HEK293 (cell line): ENCODE data around the gene SLC16A5.

Experiments used
- CTCF ChIP-seq: fragments of 450-650 bp; formaldehyde crosslinking; IDR thresholded peaks from 2 replicates; pipeline ENCODE4 v1.5.1; 2016; ENCODE audit warnings: missing biosample characterization, missing genetic modification characterization
- HOXA7 ChIP-seq: sonication (generic); formaldehyde crosslinking; IDR thresholded peaks from 2 replicates; pipeline ENCODE4 v1.8.1; 2022; ENCODE audit warnings: missing genetic modification reagents, borderline replicate concordance
- ZFP3 ChIP-seq: fragments of 450-650 bp; formaldehyde crosslinking; IDR thresholded peaks from 2 replicates; pipeline ENCODE4 v1.5.1; 2016; ENCODE audit warnings: low read depth, missing biosample characterization, missing genetic modification characterization
- ZNF274 ChIP-seq, 2 experiments: fragments of 200-500 bp in 1 of 2; fragments of 450-650 bp in 1 of 2; sonication (Bioruptor generic) in 1 of 2; formaldehyde crosslinking in 1 of 2; IDR thresholded peaks; 2 replicates each; pipeline versions ENCODE4 v1.5.1 to v1.6.1; 2014 to 2016; ENCODE audit warnings: borderline replicate concordance in 1 of 2, inconsistent platforms in 1 of 2, low read length in 1 of 2, missing biosample characterization in 1 of 2, missing genetic modification characterization in 1 of 2
- ZNF324 ChIP-seq: fragments of 450-650 bp; formaldehyde crosslinking; IDR thresholded peaks from 2 replicates; pipeline ENCODE4 v1.5.1; 2016; ENCODE audit warnings: missing biosample characterization, missing genetic modification characterization
- ZNF521 ChIP-seq: fragments of 450-650 bp; formaldehyde crosslinking; IDR thresholded peaks from 2 replicates; pipeline ENCODE4 v1.5.1; 2017; ENCODE audit warnings: missing biosample characterization, mild to moderate bottlenecking, missing genetic modification characterization
- ZNF571 ChIP-seq: fragments of 450-650 bp; formaldehyde crosslinking; IDR thresholded peaks from 2 replicates; pipeline ENCODE4 v1.5.0; 2017; ENCODE audit warnings: missing biosample characterization, missing genetic modification characterization
- ZNF623 ChIP-seq: fragments of 450-650 bp; formaldehyde crosslinking; IDR thresholded peaks from 2 replicates; pipeline ENCODE4 v1.5.1; 2016; ENCODE audit warnings: missing biosample characterization, missing genetic modification characterization
- ZNF629 ChIP-seq: fragments of 450-650 bp; formaldehyde crosslinking; IDR thresholded peaks from 2 replicates; pipeline ENCODE4 v1.5.1; 2017; ENCODE audit warnings: missing biosample characterization, missing genetic modification characterization
- ZNF664 ChIP-seq: fragments of 450-650 bp; formaldehyde crosslinking; IDR thresholded peaks from 2 replicates; pipeline ENCODE4 v1.5.1; 2016; ENCODE audit warnings: missing biosample characterization, missing genetic modification characterization
- TF ChIP-seq, protein P1 (sequence below): fragments of 450-650 bp; formaldehyde crosslinking; IDR thresholded peaks from 2 replicates; pipeline ENCODE4 v1.5.1; 2017; ENCODE audit warnings: missing biosample characterization, missing genetic modification characterization

DNA sequence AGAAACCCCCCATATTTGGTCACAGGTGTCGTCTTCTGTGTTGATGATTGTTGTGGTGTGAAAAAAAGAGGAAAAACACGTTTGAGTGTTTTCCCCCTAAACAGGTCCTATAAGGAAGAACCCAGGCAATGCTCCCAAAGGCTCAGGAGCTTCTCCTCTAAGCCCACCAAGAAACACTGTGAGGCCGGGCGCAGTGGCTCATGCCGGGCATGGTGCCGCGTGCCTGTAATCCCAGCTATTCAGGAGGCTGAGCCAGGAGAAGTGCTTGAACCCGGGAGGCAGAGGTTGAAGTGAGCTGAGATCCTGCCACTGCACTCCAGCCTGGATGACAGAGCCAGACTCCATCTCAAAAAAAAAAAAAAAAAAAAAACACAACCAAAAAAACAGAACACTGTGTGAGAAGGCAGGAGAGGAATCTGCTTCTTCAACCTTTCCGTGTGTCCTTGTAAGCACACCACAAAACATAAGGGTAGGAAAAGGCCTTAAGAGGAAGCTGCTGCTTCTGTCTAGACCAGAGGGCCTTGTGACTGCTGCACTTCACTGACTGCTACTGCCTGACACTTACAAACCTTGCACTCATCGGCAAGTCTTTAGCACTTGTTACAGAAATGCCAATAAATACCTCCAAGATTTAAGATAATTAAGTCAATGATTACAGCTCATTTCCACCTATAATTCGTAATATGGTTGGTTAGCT is 57.2 kb downstream of the SLC16A5 start:
- TF ChIP-seq ZNF629 (tag by site-specific recombination) (no peak), ZNF664 (tag by site-specific recombination) (no peak), CTCF (tag by site-specific recombination) (no peak), ZNF623 (tag by site-specific recombination) (no peak), ZFP3 (tag by site-specific recombination) (no peak), ZNF571 (tag by site-specific recombination) (no peak), ZNF324 (tag by site-specific recombination) (no peak), HOXA7 (CRISPR knock-in tag) (no peak), ZNF521 (tag by site-specific recombination) (no peak), ZNF274 (IDR thresholded peaks at IDR 0.05; ENCODE audit: low read length) (no peak), ZNF274 (tag by site-specific recombination; IDR thresholded peaks at IDR 0.05; ENCODE audit: borderline replicate concordance) (no peak)
- TF ChIP-seq, protein P1, sequence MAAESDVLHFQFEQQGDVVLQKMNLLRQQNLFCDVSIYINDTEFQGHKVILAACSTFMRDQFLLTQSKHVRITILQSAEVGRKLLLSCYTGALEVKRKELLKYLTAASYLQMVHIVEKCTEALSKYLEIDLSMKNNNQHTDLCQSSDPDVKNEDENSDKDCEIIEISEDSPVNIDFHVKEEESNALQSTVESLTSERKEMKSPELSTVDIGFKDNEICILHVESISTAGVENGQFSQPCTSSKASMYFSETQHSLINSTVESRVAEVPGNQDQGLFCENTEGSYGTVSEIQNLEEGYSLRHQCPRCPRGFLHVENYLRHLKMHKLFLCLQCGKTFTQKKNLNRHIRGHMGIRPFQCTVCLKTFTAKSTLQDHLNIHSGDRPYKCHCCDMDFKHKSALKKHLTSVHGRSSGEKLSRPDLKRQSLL (tag by site-specific recombination): no peak
